K562 (cell line): ENCODE measurements around the gene UQCRC1. TPM values are rescaled to one million over a fixed set of nuclear protein-coding genes. Genes with fewer than 3 reads are reported as not detected.

Experiments used
- CREBBP ChIP-seq: IDR thresholded peaks from one replicate; pipeline ENCODE4 v1.6.1; 2012; ENCODE audit warnings: low read depth, mild to moderate bottlenecking, control low read depth, inconsistent platforms, low read length
- DEAF1 ChIP-seq: fragments of 450-650 bp; formaldehyde crosslinking; IDR thresholded peaks from 2 replicates; pipeline ENCODE4 v1.4.0; 2020; ENCODE audit warnings: mild to moderate bottlenecking, moderate library complexity
- FOXO4 ChIP-seq: fragments of 450-650 bp; formaldehyde crosslinking; IDR thresholded peaks from 2 replicates; pipeline ENCODE4 v1.4.0; 2020; ENCODE audit warnings: mild to moderate bottlenecking, moderate library complexity
- HDAC6 ChIP-seq: IDR thresholded peaks from 2 replicates; pipeline ENCODE4 v1.6.1; 2012; ENCODE audit warnings: low read depth, mild to moderate bottlenecking, control low read depth, inconsistent platforms, low read length, moderate library complexity
- KLF6 ChIP-seq: fragments of 250-450 bp; sonication (Bioruptor Pico); IDR thresholded peaks from 2 replicates; pipeline ENCODE4 v1.4.0; 2020; ENCODE audit warnings: mild to moderate bottlenecking, moderate library complexity, borderline replicate concordance
- MBD1 ChIP-seq: fragments of 250-450 bp; sonication (Bioruptor Pico); IDR thresholded peaks from 2 replicates; pipeline ENCODE4 v1.8.0; 2022; ENCODE audit warnings: inconsistent platforms
- NRF1 ChIP-seq, 2 experiments: fragments of 450-650 bp; IDR thresholded peaks in 1 of 2; conservative IDR thresholded peaks in 1 of 2; 2 replicates each; pipeline ENCODE4 v1.6.1; 2014; ENCODE audit warnings: mild to moderate bottlenecking in 2 of 2
- RBM39 ChIP-seq: fragments of 200-400 bp; formaldehyde crosslinking; optimal IDR thresholded peaks from 2 replicates; pipeline ENCODE3; 2018; ENCODE audit warnings: low read depth, low read length
- SRSF7 ChIP-seq: fragments of 200-400 bp; formaldehyde crosslinking; optimal IDR thresholded peaks from 2 replicates; pipeline ENCODE3; 2017; ENCODE audit warnings: mild to moderate bottlenecking, low read depth, low read length
- U2AF2 ChIP-seq: fragments of 200-400 bp; formaldehyde crosslinking; optimal IDR thresholded peaks from 2 replicates; pipeline ENCODE3; 2017; ENCODE audit warnings: low read depth, mild to moderate bottlenecking, low read length
- ZBTB2 ChIP-seq: fragments of 450-650 bp; IDR thresholded peaks from 2 replicates; pipeline ENCODE4 v1.6.1; 2016; ENCODE audit warnings: antibody characterized with exemption
- ZNF253 ChIP-seq: fragments of 250-450 bp; sonication (Bioruptor Pico); conservative IDR thresholded peaks from 2 replicates; pipeline ENCODE4 v1.6.1; 2021; ENCODE audit warnings: mild to moderate bottlenecking
- ZNF444 ChIP-seq: fragments of 250-450 bp; sonication (Bioruptor Pico); IDR thresholded peaks from 2 replicates; pipeline ENCODE4 v1.4.0; 2020; ENCODE audit warnings: mild to moderate bottlenecking, moderate library complexity
- ZNF583 ChIP-seq: fragments of 250-450 bp; sonication (Bioruptor Pico); IDR thresholded peaks from 2 replicates; pipeline ENCODE4 v1.4.0; 2020
- ZNF609 ChIP-seq: sonication (generic); formaldehyde crosslinking; IDR thresholded peaks from 2 replicates; pipeline ENCODE4 v1.8.1; 2023; ENCODE audit warnings: missing genetic modification reagents, mild to moderate bottlenecking, borderline replicate concordance
- ZNF707 ChIP-seq: fragments of 250-450 bp; sonication (Bioruptor Pico); conservative IDR thresholded peaks from 2 replicates; pipeline ENCODE4 v1.8.0; 2022; ENCODE audit warnings: inconsistent platforms, mild to moderate bottlenecking, moderate library complexity
- polyA plus RNA-seq, 8 experiments: library from polyadenylated mRNA; depleted of rRNA in 4 of 8; stranded (reverse) in 5 of 8; unstranded in 3 of 8; fragments of >200 nt; fragmentation: Nextera tagmentation in 2 of 8; fragmentation: Illumina TruSeq in 1 of 8; extraction: Ambion mirVana in 2 of 8; extraction: Trizol in 1 of 8; gene quantifications; 2 replicates each; pipeline versions ENCODE4 v1.2.1 to v1.2.3, GENCODE V29; 2011 to 2014; ENCODE audit warnings: inconsistent platforms in 1 of 8, missing spikeins in 1 of 8
- total RNA-seq, 7 experiments: library from RNA; depleted of rRNA in 6 of 7; stranded (reverse); fragments of >200 nt in 6 of 7; fragmentation: Illumina TruSeq in 2 of 7; extraction: Trizol in 2 of 7; gene quantifications; 2 replicates each; pipeline versions ENCODE4 v1.2.1 to v1.2.3, GENCODE V29; 2011 to 2021; ENCODE audit warnings: low replicate concordance in 1 of 7

UQCRC1 gene
- total and polyA plus RNA-seq, 9 of the 15 experiments (the other 6 are each of a cell fraction or from before 2014, with no cell fraction given): 125 to 424 (median 268) TPM

- TF ChIP-seq HDAC6: no peak
- no peak for TF ChIP-seq ZNF253
- no peak for TF ChIP-seq ZNF583 (CRISPR knock-in tag)
- no peak for TF ChIP-seq ZNF707 (CRISPR knock-in tag)
- peak; percentile 96 to 97 for TF ChIP-seq NRF1 (conservative IDR thresholded peaks at IDR 0.05 in 1 of 2, IDR thresholded peaks at IDR 0.05 in 1 of 2)
- no peak for TF ChIP-seq DEAF1 (CRISPR knock-in tag)
- TF ChIP-seq ZNF444 (CRISPR knock-in tag): no peak
- peak; percentile 91 for TF ChIP-seq ZBTB2
- no peak for TF ChIP-seq KLF6 (CRISPR knock-in tag)
- TF ChIP-seq ZNF609 (CRISPR knock-in tag): 0 out of 2 replicates have a peak, but pooled peaks have one; percentile 71
- TF ChIP-seq SRSF7: no peak
- no peak for TF ChIP-seq MBD1 (CRISPR knock-in tag)
- no peak for TF ChIP-seq FOXO4
- TF ChIP-seq U2AF2: no peak
- no peak for TF ChIP-seq RBM39
- no peak for TF ChIP-seq CREBBP
These were observed at the start of gene UQCRC1 (continued) for GRCh38 chr3:48609088-48610005.
